Testis (tissue), 2 donors: ENCODE measurements around the gene NME2.

Experiments
- CTCF ChIP-seq, 3 experiments: fragments of 450-650 bp in 2 of 3; fragments of 200-600 bp in 1 of 3; sonication (generic) in 1 of 3; IDR thresholded peaks; one replicate each; pipeline ENCODE4 v1.5.1; 2016 to 2019; ENCODE audit warnings: antibody characterized with exemption in 3 of 3, mild to moderate bottlenecking in 2 of 3, moderate library complexity in 1 of 3
- POLR2A ChIP-seq: fragments of 450-650 bp; IDR thresholded peaks from one replicate; pipeline ENCODE4 v1.6.1; 2017; ENCODE audit warnings: antibody characterized with exemption, mild to moderate bottlenecking, moderate library complexity

GRCh38 chr17:51135956-51136355 lies 30.3 kb upstream of the NME2 start:
- TF ChIP-seq CTCF (IDR thresholded peaks at IDR 0.05): no peak
- TF ChIP-seq POLR2A: no peak
